Measurements from ENCODE around the gene INSIG1. TPM values are rescaled to one million over a fixed set of nuclear protein-coding genes. Genes with fewer than 3 reads are reported as not detected.
A peak's percentile ranks its signal among the peaks of the same experiment; 100 is the strongest.

INSIG1 gene
- total RNA-seq, 1 experiment from 2014 or later = 92.6 TPM

DNA sequence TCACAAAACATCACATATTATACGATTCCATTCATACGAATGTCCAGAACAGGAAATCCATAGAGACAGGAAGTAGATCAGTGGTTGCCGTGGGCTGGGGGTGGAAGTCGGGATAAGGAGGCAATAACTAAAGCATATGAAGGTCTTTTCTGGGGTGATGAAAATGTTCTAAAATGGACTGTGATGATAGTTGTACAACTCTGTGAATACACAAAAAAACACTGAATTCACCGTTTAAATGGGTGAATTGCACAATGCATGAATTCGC, 3.2 kb upstream of the INSIG1 start:
- Histone ChIP-seq H3K9me3 (ENCODE audit: control insufficient read depth, insufficient read depth, low read depth, low read length) (no peaks in the 10 kb centered on the region), H3K27ac (ENCODE audit: low read length) (no peak overlapping the region), H3K4me1 (ENCODE audit: control insufficient read depth, insufficient read depth, low read length) (peaks cover 12% of the 10 kb centered on the region), H3K27me3 (ENCODE audit: control insufficient read depth, insufficient read depth, low read length) (no peaks in the 10 kb centered on the region), H3K4me3 (ENCODE audit: low read depth in 2 of 2, low read length in 2 of 2) (no peak overlapping the region), H3K36me3 (ENCODE audit: control insufficient read depth, insufficient read depth, low read length) (no peaks in the 10 kb centered on the region; the same call in 1 of the 2 replicates)
- ChIA-PET POLR2A (no interaction called here), CTCF (no interaction called here)
- in situ Hi-C loops (cut with HindIII; ENCODE audit: low pct_unique_long_range_greater_than_20kb, low sequenced_read_pairs) = no loop called here
- no TSS peak for BruUV-seq (replicated peaks)
- no peak for DNase-seq (ENCODE audit: low read depth, low spot score)
- no peak for ATAC-seq
- TF ChIP-seq, protein P1, sequence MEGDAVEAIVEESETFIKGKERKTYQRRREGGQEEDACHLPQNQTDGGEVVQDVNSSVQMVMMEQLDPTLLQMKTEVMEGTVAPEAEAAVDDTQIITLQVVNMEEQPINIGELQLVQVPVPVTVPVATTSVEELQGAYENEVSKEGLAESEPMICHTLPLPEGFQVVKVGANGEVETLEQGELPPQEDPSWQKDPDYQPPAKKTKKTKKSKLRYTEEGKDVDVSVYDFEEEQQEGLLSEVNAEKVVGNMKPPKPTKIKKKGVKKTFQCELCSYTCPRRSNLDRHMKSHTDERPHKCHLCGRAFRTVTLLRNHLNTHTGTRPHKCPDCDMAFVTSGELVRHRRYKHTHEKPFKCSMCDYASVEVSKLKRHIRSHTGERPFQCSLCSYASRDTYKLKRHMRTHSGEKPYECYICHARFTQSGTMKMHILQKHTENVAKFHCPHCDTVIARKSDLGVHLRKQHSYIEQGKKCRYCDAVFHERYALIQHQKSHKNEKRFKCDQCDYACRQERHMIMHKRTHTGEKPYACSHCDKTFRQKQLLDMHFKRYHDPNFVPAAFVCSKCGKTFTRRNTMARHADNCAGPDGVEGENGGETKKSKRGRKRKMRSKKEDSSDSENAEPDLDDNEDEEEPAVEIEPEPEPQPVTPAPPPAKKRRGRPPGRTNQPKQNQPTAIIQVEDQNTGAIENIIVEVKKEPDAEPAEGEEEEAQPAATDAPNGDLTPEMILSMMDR (IDR thresholded peaks at IDR 0.05) = no peak
- TF ChIP-seq POLR2AphosphoS5 (IDR thresholded peaks at IDR 0.05; ENCODE audit: low read depth, low read length) = no peak
- TF ChIP-seq, protein P2, sequence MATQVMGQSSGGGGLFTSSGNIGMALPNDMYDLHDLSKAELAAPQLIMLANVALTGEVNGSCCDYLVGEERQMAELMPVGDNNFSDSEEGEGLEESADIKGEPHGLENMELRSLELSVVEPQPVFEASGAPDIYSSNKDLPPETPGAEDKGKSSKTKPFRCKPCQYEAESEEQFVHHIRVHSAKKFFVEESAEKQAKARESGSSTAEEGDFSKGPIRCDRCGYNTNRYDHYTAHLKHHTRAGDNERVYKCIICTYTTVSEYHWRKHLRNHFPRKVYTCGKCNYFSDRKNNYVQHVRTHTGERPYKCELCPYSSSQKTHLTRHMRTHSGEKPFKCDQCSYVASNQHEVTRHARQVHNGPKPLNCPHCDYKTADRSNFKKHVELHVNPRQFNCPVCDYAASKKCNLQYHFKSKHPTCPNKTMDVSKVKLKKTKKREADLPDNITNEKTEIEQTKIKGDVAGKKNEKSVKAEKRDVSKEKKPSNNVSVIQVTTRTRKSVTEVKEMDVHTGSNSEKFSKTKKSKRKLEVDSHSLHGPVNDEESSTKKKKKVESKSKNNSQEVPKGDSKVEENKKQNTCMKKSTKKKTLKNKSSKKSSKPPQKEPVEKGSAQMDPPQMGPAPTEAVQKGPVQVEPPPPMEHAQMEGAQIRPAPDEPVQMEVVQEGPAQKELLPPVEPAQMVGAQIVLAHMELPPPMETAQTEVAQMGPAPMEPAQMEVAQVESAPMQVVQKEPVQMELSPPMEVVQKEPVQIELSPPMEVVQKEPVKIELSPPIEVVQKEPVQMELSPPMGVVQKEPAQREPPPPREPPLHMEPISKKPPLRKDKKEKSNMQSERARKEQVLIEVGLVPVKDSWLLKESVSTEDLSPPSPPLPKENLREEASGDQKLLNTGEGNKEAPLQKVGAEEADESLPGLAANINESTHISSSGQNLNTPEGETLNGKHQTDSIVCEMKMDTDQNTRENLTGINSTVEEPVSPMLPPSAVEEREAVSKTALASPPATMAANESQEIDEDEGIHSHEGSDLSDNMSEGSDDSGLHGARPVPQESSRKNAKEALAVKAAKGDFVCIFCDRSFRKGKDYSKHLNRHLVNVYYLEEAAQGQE (IDR thresholded peaks at IDR 0.05; ENCODE audit: insufficient read depth in 1 of 2, low read depth in 2 of 2, low read length in 1 of 2) = no peak
- no peak for TF ChIP-seq TCF7L2 (IDR thresholded peaks at IDR 0.05; ENCODE audit: low read depth, low read length)
- intact Hi-C loops (cut with micrococcal nuclease; ENCODE audit: unreplicated experiment) = no loop called here

DNA sequence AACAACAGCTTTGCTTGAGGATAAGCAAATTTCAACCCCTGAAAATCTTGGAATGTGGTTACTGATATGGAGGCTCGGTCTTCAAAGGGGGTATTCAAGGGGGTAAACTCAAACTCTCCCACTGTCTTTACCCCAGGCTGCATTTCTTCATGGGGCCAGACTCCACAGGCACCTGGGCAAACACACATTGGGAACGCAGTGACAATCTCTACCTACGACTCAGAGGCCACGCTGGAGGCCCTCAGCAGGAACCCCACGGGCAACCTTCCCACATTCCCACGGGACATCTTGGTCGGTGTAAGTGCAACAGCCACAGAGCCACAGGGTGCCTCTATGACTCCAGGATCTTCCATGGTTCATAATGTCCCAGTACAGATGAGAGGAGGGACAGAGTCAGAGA, 2.2 kb upstream of the INSIG1 start:
- no peak for ATAC-seq
- in situ Hi-C loops (cut with HindIII; ENCODE audit: low pct_unique_long_range_greater_than_20kb, low sequenced_read_pairs) (no loop called here), intact Hi-C loops (cut with micrococcal nuclease; ENCODE audit: unreplicated experiment) (loop anchor here (5.0 kb wide), 1 partner anchor 103 kb away; no protein-coding TSS in a partner anchor)

More for the DNA sequence above, 2.2 kb upstream of the INSIG1 start:
- Histone ChIP-seq H3K27me3 (ENCODE audit: control insufficient read depth, insufficient read depth, low read length) (no peaks in the 10 kb centered on the region), H3K4me1 (ENCODE audit: control insufficient read depth, insufficient read depth, low read length) (peaks cover 19% of the 10 kb centered on the region), H3K36me3 (ENCODE audit: control insufficient read depth, insufficient read depth, low read length) (peaks cover under 1% of the 10 kb centered on the region; the same call in 1 of the 2 replicates), H3K4me3 (ENCODE audit: low read depth in 2 of 2, low read length in 2 of 2) (no peak overlapping the region), H3K9me3 (ENCODE audit: control insufficient read depth, insufficient read depth, low read depth, low read length) (no peaks in the 10 kb centered on the region), H3K27ac (ENCODE audit: low read length) (peak overlapping the region; percentile 34; the same call in 1 of the 2 replicates)
- BruUV-seq (replicated peaks) = no TSS peak
- TF ChIP-seq, protein P1 (IDR thresholded peaks at IDR 0.05) = no peak
- TF ChIP-seq, protein P2 (IDR thresholded peaks at IDR 0.05; ENCODE audit: insufficient read depth in 1 of 2, low read depth in 2 of 2, low read length in 1 of 2) = no peak
- no peak for TF ChIP-seq SIN3A (IDR thresholded peaks at IDR 0.05; ENCODE audit: borderline replicate concordance, insufficient read depth, low read depth, low read length)
- TF ChIP-seq TCF7L2 (IDR thresholded peaks at IDR 0.05; ENCODE audit: low read depth, low read length) = no peak
- TF ChIP-seq POLR2AphosphoS5 (IDR thresholded peaks at IDR 0.05; ENCODE audit: low read depth, low read length) = no peak
- CTCF ChIA-PET = no interaction called here
- DNase-seq (ENCODE audit: low read depth, low spot score) = no peak
- POLR2A ChIA-PET = no interaction called here
